K562 (cell line): ENCODE data around the gene TMEM170A. TPM values are rescaled to one million over a fixed set of nuclear protein-coding genes. Genes with fewer than 3 reads are reported as not detected.
A peak's percentile ranks its signal among the peaks of the same experiment; 100 is the strongest.

ENCODE experiments used
- ATAC-seq: fragments of 200-7000 bp; cut with Tn5 transposase; 3 replicates; pipeline ENCODE4 v1.9.1; 2020; ENCODE audit warnings: moderate library complexity
- BruUV-seq: library from RNA; stranded (reverse); fragments of 400-500 nt; replicated peaks from 2 replicates; lab custom pipeline; 2021; lab: Mats Ljungman, UMichigan
- CTCF ChIA-PET: fragments of 300-600 bp; formaldehyde crosslinking; extraction: SDS; loops from one replicate; lab custom pipeline; 2021; ENCODE audit warnings: low intra/inter-chr PET ratio; lab: Yijun Ruan, JAX
- POLR2A ChIA-PET: fragments of 300-600, 350-650 bp; sonication (Branson Sonifier 250); formaldehyde crosslinking; extraction: SDS; loops from one replicate; lab custom pipeline; 2021; ENCODE audit warnings: antibody characterized with exemption, inconsistent platforms; lab: Yijun Ruan, JAX
- DNase-seq, 4 experiments: peaks; one replicate each; pipeline versions ENCODE4 v3.0.0 to v3.0.0-alpha.2; 2011 to 2018; ENCODE audit warnings: low spot score in 3 of 4, mixed read lengths in 3 of 4; ENCODE audit errors: extremely low read depth in 1 of 4
- FAIRE-seq: peaks from 2 replicates; lab custom pipeline; 2011; peaks lifted over from hg19 to GRCh38; lab: Jason Lieb, UNC
- H2AFZ ChIP-seq: 2 replicates; pipeline ENCODE4 v1.6.0; 2011; ENCODE audit warnings: low read depth, low read length, control low read depth, inconsistent platforms
- H3K27ac ChIP-seq: fragments of 200-600 bp; 3 replicates; pipeline ENCODE4 v1.8.0; 2011; ENCODE audit warnings: low read depth, mild to moderate bottlenecking, control low read depth, inconsistent platforms, low read length, moderate library complexity, mixed read lengths; ENCODE audit errors: extremely low read depth
- H3K27me3 ChIP-seq, 2 experiments: fragments of 300-600 bp in 1 of 2; 2 replicates in 1 of 2; 3 replicates in 1 of 2; pipeline versions ENCODE4 v1.6.0 to v1.8.0; 2011; ENCODE audit warnings: inconsistent platforms in 2 of 2, low read length in 2 of 2, mild to moderate bottlenecking in 1 of 2, mixed read lengths in 1 of 2, moderate library complexity in 1 of 2; ENCODE audit not compliant: control insufficient read depth in 2 of 2, insufficient read depth in 2 of 2
- H3K36me3 ChIP-seq: fragments of 300-600 bp; 3 replicates; pipeline ENCODE4 v1.8.0; 2011; ENCODE audit warnings: mild to moderate bottlenecking, low read length, inconsistent platforms; ENCODE audit not compliant: control insufficient read depth, insufficient read depth
- H3K4me1 ChIP-seq, 2 experiments: fragments of 200-600 bp in 1 of 2; replicated peaks in 1 of 2; 2 replicates in 1 of 2; 3 replicates in 1 of 2; pipeline versions ENCODE4 v1.5.1 to v1.8.0; 2011; ENCODE audit warnings: inconsistent platforms in 2 of 2, low read length in 2 of 2, mild to moderate bottlenecking in 1 of 2, mixed read lengths in 1 of 2, moderate library complexity in 1 of 2; ENCODE audit not compliant: control insufficient read depth in 2 of 2, insufficient read depth in 2 of 2
- H3K4me2 ChIP-seq: 2 replicates; pipeline ENCODE4 v1.6.1; 2011; ENCODE audit warnings: low read length, control low read depth, inconsistent platforms, mixed read lengths; ENCODE audit not compliant: insufficient read depth
- H3K4me3 ChIP-seq: fragments of 200-600 bp; sonication (generic), shearing (Covaris generic); 2 replicates; pipeline ENCODE4 v1.5.1; 2016; ENCODE audit warnings: control low read depth, inconsistent platforms
- H3K79me2 ChIP-seq: fragments of 200-600 bp; 3 replicates; pipeline ENCODE4 v1.8.0; 2011; ENCODE audit warnings: low read length, inconsistent platforms; ENCODE audit not compliant: control insufficient read depth, insufficient read depth
- H3K9ac ChIP-seq, 2 experiments: 2 replicates each; pipeline versions ENCODE4 v1.6.0 to v1.6.1; 2011; ENCODE audit warnings: low read depth in 2 of 2, low read length in 2 of 2, control low read depth in 1 of 2, inconsistent platforms in 1 of 2, mild to moderate bottlenecking in 1 of 2, mixed read lengths in 1 of 2; ENCODE audit not compliant: insufficient read depth in 1 of 2
- H3K9me1 ChIP-seq: one replicate; pipeline ENCODE4 v1.6.0; 2011; ENCODE audit warnings: inconsistent platforms, mild to moderate bottlenecking, low read length, moderate library complexity; ENCODE audit not compliant: control insufficient read depth, insufficient read depth
- H3K9me3 ChIP-seq: replicated peaks from 2 replicates; pipeline ENCODE4 v1.5.1; 2011; ENCODE audit warnings: low read depth, low read length, inconsistent platforms; ENCODE audit not compliant: control insufficient read depth, insufficient read depth
- H4K20me1 ChIP-seq: replicated peaks from 2 replicates; pipeline ENCODE4 v1.6.1; 2011; ENCODE audit warnings: low read length, inconsistent platforms, mixed read lengths; ENCODE audit not compliant: control insufficient read depth, insufficient read depth
- NFRKB ChIP-seq: fragments of 450-650 bp; IDR thresholded peaks from 2 replicates; pipeline ENCODE4 v1.6.1; 2016; ENCODE audit warnings: low read depth
- PPARD ChIP-seq: fragments of 250-450 bp; sonication (Bioruptor Pico); IDR thresholded peaks from 2 replicates; pipeline ENCODE4 v1.8.0; 2022; ENCODE audit warnings: inconsistent platforms, mild to moderate bottlenecking, moderate library complexity
- THAP12 ChIP-seq: fragments of 250-450 bp; sonication (Bioruptor Pico); IDR thresholded peaks from 2 replicates; pipeline ENCODE4 v1.9.0; 2021; ENCODE audit warnings: mild to moderate bottlenecking, inconsistent platforms
- ZNF316 ChIP-seq: fragments of 450-650 bp; IDR thresholded peaks from 2 replicates; pipeline ENCODE4 v1.6.1; 2016
- WGBS: fragments of 100-300 bp; shearing (Covaris generic); methylation state at CpG from one replicate; pipeline ENCODE4 v1.1.6; 2016; ENCODE audit warnings: low coverage, mixed read lengths; ENCODE audit not compliant: insufficient coverage; ENCODE audit errors: missing lambda C conversion rate; 5-methylcytosine and 5-hydroxymethylcytosine counted together
- in situ Hi-C: fragments of 300-500 bp; cut with MboI; formaldehyde crosslinking; loops from 4 replicates; pipeline ENCODE4 v1.15.0; 2018; ENCODE audit warnings: inconsistent platforms, mixed read lengths
- intact Hi-C: fragments of 100-400 bp; cut with micrococcal nuclease; formaldehyde crosslinking; loops from 2 replicates; pipeline ENCODE4 v1.14.2; 2022
- polyA plus RNA-seq, 8 experiments: library from polyadenylated mRNA; depleted of rRNA in 4 of 8; stranded (reverse) in 5 of 8; unstranded in 3 of 8; fragments of >200 nt; fragmentation: Nextera tagmentation in 2 of 8; fragmentation: Illumina TruSeq in 1 of 8; extraction: Ambion mirVana in 2 of 8; extraction: Trizol in 1 of 8; gene quantifications; 2 replicates each; pipeline versions ENCODE4 v1.2.1 to v1.2.3, GENCODE V29; 2011 to 2014; ENCODE audit warnings: inconsistent platforms in 1 of 8, missing spikeins in 1 of 8
- total RNA-seq, 7 experiments: library from RNA; depleted of rRNA in 6 of 7; stranded (reverse); fragments of >200 nt in 6 of 7; fragmentation: Illumina TruSeq in 2 of 7; extraction: Trizol in 2 of 7; gene quantifications; 2 replicates each; pipeline versions ENCODE4 v1.2.1 to v1.2.3, GENCODE V29; 2011 to 2021; ENCODE audit warnings: low replicate concordance in 1 of 7

The TMEM170A gene
- total and polyA plus RNA-seq, 9 of the 15 experiments (the other 6 are each of a cell fraction or from before 2014, with no cell fraction given) = 6.1 to 30.2 (median 15.0) TPM

- Histone ChIP-seq H2AFZ (no peak overlapping the region), H3K36me3 (peaks cover 9% of the 10 kb centered on the region; the same call in 2 of the 3 replicates), H3K4me2 (no peak overlapping the region), H3K4me3 (no peak overlapping the region), H3K9me3 (no peaks in the 10 kb centered on the region), H3K79me2 (peaks cover 64% of the 10 kb centered on the region), H3K9ac (no peak overlapping the region), H3K9me1 (no peaks in the 10 kb centered on the region), H3K27me3 (no peaks in the 10 kb centered on the region), H3K4me1 (peaks cover 3 to 19% of the 10 kb centered on the region in 2 experiments; a peak in 4 of 5 replicates), H3K27ac (no peak overlapping the region), H4K20me1 (no peaks in the 10 kb centered on the region)
- DNase-seq (no peak), FAIRE-seq (no peak), ATAC-seq (no peak)
- in situ Hi-C loops = no loop called here
- ChIA-PET POLR2A (interaction anchor here (1.1 kb wide), 1 partner anchor 17 kb away, joined by 6 read pairs; no protein-coding TSS in a partner anchor), CTCF (no interaction called here)
- WGBS = 80% methylated on average over 7 of the region's 11 CpGs
- intact Hi-C loops = no loop called here
- BruUV-seq = no TSS peak
- peak; percentile 73 for TF ChIP-seq ZNF316
- TF ChIP-seq NFRKB = no peak
- TF ChIP-seq THAP12 (CRISPR knock-in tag) = no peak
- no peak for TF ChIP-seq PPARD
These were observed 34.7 kb downstream of the TMEM170A start for GRCh38 chr16:75429621-75430403.
